Ureter (tissue), 1 donor: ENCODE measurements around the gene E2F7. TPM values are rescaled to one million over a fixed set of nuclear protein-coding genes. Genes with fewer than 3 reads are reported as not detected.
A peak's percentile ranks its signal among the peaks of the same experiment; 100 is the strongest.
"Not testable (repeated sequence)": the region's sequence is repeated elsewhere in the genome, so short reads cannot be mapped to it uniquely, and the experiment has no call there.

Experiments used
- DNase-seq: peaks from one replicate; pipeline ENCODE4 v3.0.0-alpha.2; 2020; ENCODE audit warnings: low spot score
- total RNA-seq: library from RNA; stranded (reverse); gene quantifications from one replicate; pipeline ENCODE4 v1.2.4, GENCODE V29; 2023
- donor health status: DM: yes; HTN: yes; CAD: no.

Gene E2F7, protein sequence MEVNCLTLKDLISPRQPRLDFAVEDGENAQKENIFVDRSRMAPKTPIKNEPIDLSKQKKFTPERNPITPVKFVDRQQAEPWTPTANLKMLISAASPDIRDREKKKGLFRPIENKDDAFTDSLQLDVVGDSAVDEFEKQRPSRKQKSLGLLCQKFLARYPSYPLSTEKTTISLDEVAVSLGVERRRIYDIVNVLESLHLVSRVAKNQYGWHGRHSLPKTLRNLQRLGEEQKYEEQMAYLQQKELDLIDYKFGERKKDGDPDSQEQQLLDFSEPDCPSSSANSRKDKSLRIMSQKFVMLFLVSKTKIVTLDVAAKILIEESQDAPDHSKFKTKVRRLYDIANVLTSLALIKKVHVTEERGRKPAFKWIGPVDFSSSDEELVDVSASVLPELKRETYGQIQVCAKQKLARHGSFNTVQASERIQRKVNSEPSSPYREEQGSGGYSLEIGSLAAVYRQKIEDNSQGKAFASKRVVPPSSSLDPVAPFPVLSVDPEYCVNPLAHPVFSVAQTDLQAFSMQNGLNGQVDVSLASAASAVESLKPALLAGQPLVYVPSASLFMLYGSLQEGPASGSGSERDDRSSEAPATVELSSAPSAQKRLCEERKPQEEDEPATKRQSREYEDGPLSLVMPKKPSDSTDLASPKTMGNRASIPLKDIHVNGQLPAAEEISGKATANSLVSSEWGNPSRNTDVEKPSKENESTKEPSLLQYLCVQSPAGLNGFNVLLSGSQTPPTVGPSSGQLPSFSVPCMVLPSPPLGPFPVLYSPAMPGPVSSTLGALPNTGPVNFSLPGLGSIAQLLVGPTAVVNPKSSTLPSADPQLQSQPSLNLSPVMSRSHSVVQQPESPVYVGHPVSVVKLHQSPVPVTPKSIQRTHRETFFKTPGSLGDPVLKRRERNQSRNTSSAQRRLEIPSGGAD
- 1.7 TPM for total RNA-seq

GRCh38 chr12:77065361-77066204 lies at the start of gene E2F7:
E2F7 (minus strand) TSS chr12:77065569; CDS start chr12:77064635, 934 bp downstream.
- DNase-seq: peak; percentile 90

GRCh38 chr12:77113971-77114370 lies 48.6 kb upstream of the E2F7 start:
- no peak for DNase-seq

GRCh38 chr12:77108707-77109106 lies 43.3 kb upstream of the E2F7 start:
- DNase-seq: no peak

- DNase-seq: no peak
These were observed 41.8 kb upstream of the E2F7 start for GRCh38 chr12:77107121-77107520.

DNA sequence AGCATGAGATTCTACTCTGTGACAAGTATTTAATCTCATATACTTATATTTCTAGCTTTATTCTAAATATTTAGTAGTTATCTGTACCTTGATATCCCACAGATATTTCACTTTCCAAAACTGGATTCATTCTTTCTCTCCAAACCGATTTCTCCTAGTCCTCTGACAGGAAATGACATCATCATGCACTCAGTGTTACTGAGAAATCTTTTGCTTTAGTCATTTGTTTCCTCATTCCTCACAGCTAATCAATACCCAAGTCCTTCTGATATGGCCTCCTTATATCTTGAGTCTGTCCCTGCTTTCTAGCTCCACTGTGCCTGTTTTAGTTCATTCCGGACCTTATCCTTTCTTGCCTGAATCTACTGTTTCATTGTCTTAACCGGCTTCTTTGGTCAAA lies 39.4 kb upstream of the E2F7 start:
- no peak for DNase-seq

DNA sequence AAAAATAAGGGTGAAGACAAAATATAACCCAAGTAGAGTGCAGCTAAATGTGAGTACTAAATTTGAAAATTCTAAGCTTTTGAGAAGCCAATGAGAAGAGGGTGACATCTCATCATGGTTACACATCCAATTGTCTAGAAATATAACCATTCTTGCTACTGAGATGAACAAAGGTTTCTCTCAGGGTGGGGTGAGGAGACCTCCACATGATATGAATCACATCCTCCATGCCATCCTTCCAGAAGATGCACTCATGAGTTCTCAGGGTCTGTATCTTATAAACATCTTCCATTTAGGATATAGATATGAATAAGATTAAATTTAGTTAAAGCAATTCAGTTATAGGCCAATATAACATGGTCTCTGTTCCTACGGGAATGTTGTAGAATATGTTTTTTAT lies 38.9 kb upstream of the E2F7 start:
- no peak for DNase-seq

DNA sequence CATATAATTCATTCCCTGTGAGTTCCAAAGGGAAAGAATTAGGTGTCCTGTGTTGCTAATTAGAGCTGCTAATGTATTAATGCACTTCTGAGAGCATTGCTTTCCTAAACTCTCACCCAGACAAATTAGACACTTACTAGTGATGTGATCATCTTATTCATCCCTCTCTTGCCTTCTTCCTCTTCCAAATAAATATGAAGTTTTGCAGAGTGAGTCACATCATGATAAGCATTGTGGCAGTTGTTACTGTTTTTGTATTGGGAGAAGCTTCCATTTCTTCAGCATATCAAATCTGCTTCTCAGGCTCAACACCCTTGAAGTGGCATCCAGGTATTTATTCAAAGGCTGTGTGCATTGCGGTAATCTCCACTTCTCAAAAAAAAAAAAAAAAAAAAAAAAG lies 37.3 kb upstream of the E2F7 start:
- DNase-seq: no peak

DNA sequence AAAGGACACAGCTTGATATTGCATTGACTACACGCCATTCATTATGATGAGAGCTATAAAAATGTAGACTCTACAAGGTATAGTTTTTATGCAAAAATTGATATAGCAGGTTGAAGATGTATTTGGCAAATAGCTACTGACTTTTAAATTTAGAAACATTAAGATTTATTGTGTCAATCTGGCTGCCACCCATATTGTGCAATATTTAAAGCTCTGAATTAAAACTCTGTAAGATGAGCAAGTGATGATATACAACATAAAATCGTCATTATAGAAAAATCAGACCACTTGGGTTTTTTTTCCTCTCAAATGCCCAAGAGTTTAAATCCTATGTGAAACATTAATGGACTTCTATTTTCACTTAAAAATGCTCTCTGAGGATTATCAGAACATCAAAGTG lies 36.8 kb upstream of the E2F7 start:
- DNase-seq: no peak

DNA sequence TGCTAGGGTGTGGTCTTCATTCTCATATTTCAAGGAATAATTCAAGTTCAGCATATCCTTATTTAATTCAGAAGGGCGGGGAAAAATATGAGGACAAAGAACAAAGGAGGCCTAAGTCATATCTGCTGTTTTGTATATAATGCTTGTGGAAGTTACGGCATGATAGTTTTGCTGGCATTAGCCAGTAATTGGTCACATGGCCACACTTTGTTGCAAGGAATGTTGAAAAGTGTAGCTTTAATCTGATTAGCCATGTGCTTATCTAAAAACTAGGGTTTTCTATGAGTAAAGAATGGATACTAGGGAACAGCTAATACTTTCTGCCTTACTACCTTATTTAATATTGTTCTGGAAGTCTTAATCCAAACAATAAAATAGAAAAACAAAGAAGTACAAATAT lies 34.4 kb upstream of the E2F7 start:
- no peak for DNase-seq

DNA sequence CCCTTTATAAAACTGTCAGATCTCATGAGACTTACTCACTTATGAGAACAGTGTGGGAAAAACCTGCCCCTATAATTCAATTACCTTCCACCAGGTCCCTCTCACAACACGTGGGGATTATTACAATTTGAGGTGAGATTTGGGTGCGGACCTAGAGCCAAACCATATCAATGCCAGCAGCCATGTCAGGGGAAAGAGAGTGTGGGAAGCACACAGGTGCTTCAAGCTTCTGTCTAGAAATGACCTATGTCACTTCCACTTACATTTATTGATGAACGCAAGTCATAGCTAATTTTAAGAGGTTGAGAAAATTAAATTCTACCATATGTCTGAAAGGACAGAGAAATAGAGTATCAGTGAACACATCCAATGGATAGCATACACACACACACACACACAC lies 32.5 kb upstream of the E2F7 start:
- no peak for DNase-seq

DNA sequence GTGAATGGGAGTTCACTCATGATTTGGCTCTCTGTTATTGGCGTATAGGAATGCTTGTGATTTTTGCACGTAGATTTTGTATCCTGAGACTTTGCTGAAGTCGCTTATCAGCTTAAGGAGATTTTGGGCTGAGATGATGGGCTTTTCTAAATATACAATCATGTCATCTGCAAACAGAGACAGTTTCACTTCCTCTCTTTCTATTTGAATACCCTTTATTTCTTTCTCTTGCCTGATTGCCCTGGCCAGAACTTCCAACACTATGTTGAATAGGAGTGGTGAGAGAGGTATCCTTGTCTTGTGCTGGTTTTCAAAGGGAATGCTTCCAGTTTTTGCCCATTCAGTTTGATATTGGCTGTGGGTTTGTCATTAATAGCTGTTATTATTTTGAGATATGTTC lies 26.9 kb upstream of the E2F7 start:
- not testable (repeated sequence) for DNase-seq

GRCh38 chr12:77089686-77090220 lies 24.4 kb upstream of the E2F7 start:
- DNase-seq: no peak

- DNase-seq: no peak
These were observed 22.1 kb upstream of the E2F7 start for GRCh38 chr12:77087427-77087826.

DNA sequence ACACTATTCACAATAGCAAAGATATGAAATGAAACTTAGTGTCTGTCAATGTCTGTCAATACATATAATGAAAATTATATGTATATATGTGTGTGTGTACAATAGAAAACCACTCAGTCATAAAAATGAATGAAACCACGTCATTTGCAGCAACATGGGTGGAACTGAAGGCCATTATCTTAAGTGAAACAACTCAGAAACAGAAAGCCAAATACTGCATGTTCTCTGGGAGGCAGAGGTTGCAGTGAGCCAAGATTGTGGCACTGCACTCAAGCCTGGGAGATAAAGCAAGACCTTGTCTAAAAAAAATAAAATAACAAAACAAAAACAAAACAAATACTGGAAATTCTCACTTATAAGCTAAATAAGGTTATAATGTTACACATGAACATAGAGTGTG lies 16.7 kb upstream of the E2F7 start:
- no peak for DNase-seq

DNA sequence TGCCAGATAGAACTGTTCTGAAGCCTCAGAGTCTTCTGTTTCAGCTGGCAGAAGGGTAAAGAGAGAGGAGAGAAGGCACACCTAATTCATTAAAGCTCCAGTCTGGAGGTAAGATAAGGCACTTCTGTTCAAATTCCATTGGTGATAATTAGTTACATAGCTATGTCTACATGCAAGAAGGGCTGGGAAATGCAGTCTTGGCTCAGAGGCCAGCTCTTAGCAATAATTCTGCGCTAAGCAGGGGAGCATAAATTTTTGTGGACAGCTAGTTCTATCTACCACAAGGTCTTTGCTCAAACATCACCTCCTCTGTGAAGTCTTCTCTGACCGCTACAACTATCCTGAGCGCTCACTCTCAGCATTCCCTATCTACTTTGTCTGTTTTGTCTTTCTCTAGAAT lies 14.3 kb upstream of the E2F7 start:
- DNase-seq: no peak

DNA sequence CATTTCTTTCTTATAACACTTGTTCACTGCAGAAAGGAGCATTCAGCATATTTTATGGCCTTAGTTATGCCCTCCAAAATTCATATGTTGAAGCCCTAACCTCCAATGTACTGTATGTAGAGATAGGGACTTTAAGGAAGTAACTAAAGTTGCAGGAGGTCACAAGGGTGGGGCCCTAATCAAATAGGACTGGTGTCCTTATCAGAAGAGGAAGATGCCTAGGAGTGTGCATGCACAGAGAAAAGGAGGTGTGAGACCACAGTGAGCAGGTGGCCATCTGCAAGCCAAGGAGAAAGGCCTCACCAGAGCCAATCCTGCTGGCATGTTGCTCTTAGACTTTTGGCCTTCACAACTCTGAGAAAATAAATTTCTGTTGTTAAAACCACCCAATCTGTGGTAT lies 12.9 kb upstream of the E2F7 start:
- DNase-seq: no peak

- no peak for DNase-seq
These were observed 11.5 kb upstream of the E2F7 start for GRCh38 chr12:77076886-77077285.

GRCh38 chr12:77073894-77074293 lies 8.5 kb upstream of the E2F7 start:
- DNase-seq: not testable (repeated sequence)

GRCh38 chr12:77072833-77073495 lies 7.6 kb upstream of the E2F7 start:
- no peak for DNase-seq

DNA sequence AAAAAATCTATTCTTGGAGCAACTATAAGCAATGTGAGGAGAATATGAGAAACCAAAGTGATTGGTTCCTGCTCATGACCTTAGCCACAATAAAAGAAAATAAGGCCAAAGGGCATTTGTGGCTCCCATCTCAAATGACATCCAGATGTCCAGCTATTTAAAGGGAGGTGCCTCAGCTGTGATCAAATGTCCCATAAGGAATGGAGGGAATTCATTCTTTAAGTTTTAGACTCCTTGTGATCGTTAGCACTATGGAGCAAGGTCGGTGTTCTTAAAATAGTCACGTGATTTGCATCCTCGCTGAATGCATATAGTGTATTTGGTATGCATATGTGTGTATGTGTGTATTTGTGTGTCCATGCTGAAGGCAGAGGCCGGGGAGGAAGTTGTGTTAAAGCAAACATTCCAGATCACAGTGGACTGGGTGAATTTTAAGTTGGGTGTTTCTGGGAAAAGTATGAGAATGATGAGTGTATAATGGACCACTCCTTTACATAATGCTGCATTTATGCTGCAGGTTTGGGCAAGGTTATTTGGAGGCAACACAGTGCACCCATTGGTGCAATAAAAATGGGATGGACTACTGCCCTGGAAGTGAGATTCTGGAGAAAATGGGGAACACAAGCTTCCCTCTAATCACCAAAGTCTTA lies 5.6 kb upstream of the E2F7 start:
- no peak for DNase-seq

DNA sequence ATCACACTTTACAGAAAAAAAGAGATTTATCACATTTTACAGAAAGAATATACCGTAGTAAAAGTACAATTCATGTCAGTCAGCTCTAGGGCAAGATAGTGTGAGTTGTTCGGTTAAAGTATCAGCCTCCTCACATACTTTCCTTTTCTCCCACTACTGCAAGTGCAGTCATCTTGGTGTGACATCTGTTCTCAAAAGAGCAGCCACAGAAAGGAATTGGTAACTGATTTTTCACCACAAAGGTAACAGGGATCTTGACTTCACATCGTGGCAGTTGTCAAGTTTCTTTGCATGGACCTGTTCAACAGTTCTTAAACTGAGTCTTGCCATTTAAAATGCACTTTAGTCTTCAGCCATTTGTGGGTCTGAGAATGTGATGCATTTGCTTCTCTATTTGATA lies 5.0 kb upstream of the E2F7 start:
- DNase-seq: no peak
